Suprapubic skin (tissue), 4 donors: ENCODE measurements around the gene SLC35A4.

ENCODE experiments used
- POLR2A ChIP-seq, 2 donors: fragments of 450-650 bp; IDR thresholded peaks; one replicate each; pipeline ENCODE4 v1.6.1; 2017; ENCODE audit warnings: antibody characterized with exemption in 2 of 2, mild to moderate bottlenecking in 2 of 2, moderate library complexity in 2 of 2
- POLR2AphosphoS5 ChIP-seq, 3 donors: sonication (generic); formaldehyde crosslinking; IDR thresholded peaks; one replicate each; pipeline ENCODE4 v1.6.1; 2017; ENCODE audit warnings: antibody characterized with exemption in 3 of 3
- TF ChIP-seq, protein P1 (sequence below), 2 donors: fragments of 200-600 bp in 1 of 2; fragments of 450-650 bp in 1 of 2; sonication (generic) in 1 of 2; IDR thresholded peaks; one replicate each; pipeline ENCODE4 v1.5.1; 2016 to 2019; ENCODE audit warnings: antibody characterized with exemption in 2 of 2, mild to moderate bottlenecking in 1 of 2, moderate library complexity in 1 of 2

DNA sequence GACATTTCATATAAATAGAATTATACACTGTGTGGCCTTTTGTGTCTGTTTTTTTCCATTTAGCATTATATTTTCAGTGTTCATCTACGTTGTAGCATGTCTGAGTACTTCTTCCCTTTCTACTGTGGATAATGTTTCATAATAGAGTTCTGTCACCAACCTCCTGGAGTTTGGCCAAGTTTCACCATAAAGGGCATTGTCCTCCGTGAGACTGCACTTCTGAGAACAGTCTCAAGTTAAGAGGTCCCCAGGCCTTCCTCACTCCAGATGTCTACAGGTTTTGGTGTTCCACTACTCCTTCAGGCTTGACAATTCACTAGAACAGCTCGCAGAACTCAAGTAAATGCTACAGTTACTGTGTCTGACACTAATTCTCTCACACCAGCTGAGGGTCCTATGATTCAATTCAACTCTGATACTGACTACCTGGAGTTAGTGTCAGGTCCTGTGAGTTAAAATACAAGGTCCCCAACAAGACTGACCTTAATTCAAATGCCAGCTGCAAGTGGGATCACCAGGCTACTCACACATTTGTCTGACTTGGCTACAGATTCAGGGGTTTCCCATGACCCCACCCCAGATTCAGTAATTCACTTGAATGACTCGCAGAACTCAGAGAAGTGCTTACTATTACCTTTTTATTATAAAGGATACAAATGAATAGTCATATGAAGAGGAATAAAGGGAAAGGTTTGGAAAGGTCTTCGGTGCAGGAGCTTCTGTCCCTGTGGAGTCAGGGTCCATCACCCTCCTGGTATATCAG, 31.1 kb downstream of the SLC35A4 start:
- TF ChIP-seq, protein P1, sequence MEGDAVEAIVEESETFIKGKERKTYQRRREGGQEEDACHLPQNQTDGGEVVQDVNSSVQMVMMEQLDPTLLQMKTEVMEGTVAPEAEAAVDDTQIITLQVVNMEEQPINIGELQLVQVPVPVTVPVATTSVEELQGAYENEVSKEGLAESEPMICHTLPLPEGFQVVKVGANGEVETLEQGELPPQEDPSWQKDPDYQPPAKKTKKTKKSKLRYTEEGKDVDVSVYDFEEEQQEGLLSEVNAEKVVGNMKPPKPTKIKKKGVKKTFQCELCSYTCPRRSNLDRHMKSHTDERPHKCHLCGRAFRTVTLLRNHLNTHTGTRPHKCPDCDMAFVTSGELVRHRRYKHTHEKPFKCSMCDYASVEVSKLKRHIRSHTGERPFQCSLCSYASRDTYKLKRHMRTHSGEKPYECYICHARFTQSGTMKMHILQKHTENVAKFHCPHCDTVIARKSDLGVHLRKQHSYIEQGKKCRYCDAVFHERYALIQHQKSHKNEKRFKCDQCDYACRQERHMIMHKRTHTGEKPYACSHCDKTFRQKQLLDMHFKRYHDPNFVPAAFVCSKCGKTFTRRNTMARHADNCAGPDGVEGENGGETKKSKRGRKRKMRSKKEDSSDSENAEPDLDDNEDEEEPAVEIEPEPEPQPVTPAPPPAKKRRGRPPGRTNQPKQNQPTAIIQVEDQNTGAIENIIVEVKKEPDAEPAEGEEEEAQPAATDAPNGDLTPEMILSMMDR (IDR thresholded peaks at IDR 0.05): no peak
- TF ChIP-seq POLR2A (IDR thresholded peaks at IDR 0.05): no peak
- no peak for TF ChIP-seq POLR2AphosphoS5 (IDR thresholded peaks at IDR 0.05)
